SK-N-SH (cell line): ENCODE results near the gene TUBA1A.

ENCODE experiments used
- CTCF ChIP-seq: fragments of 200-600 bp; sonication (generic); IDR thresholded peaks from 2 replicates; pipeline ENCODE4 v1.6.1; 2017; ENCODE audit warnings: antibody characterized with exemption, mild to moderate bottlenecking, moderate library complexity
- SIN3A ChIP-seq: IDR thresholded peaks from 2 replicates; pipeline ENCODE4 v1.6.1; 2012; ENCODE audit warnings: low read depth, mild to moderate bottlenecking, low read length, moderate library complexity, borderline replicate concordance
- SMC3 ChIP-seq: IDR thresholded peaks from 2 replicates; pipeline ENCODE4 v1.6.1; 2012; ENCODE audit warnings: low read depth, low read length, improper control_type of control experiment

DNA sequence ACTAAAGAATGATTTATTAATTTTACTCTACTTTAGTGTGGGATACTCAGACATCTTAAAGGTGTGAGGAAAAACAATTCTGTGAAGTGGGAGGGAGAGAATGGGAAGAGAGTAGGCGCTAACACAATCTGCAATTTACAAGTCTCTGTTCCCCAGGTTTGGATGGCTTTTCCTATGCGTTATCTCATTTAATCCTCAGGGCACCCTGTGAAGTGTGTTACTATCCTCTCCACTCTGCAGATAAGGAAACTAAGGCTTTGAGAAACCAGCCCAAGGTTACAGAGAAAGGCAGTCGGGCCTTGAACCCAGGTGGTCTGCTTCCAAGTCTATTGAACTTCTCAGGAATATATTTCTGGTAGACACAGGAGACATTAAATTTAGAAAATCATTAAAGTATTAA is 39.8 kb upstream of the TUBA1A start:
- TF ChIP-seq CTCF, result no peak
- TF ChIP-seq SIN3A, result no peak
- TF ChIP-seq SMC3, result no peak
